ENCODE results near the gene INO80C.

The INO80C gene, protein sequence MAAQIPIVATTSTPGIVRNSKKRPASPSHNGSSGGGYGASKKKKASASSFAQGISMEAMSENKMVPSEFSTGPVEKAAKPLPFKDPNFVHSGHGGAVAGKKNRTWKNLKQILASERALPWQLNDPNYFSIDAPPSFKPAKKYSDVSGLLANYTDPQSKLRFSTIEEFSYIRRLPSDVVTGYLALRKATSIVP

DNA sequence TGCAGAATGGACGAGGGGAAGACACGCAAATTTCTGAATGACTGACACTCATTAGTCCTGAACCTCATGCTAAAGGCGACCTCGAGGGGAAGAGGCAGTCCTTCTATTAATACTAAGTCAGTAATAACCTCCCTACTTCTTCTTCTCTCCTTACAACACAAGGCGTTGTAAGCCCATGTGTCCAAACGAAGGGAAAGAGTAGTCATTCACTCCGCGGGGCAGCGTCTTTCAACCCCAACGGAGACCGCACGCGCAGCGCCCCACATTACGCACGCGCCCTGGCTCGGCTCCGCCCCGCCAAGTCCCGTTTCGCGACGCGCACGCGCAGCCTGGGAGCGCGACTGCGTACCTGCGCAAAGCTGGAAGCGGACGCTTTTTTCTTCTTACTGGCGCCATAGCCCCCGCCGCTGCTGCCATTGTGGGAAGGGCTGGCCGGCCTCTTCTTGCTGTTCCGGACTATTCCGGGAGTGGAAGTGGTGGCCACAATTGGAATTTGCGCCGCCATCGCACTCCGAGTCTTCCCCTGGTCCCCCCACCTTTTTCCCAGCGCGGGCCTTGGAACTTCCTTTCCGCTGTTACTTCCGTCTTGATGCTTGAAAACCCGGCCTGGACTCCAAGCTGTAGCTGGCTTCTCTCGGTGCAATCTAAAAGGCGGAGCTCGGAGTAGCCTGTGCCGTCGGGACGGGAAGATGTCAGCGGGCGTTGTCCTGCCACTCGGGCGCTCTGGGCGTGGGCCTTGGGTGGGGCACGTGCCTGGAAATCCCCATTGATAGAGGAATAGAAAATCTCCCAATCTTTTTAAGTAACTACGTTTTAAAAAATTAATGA, at the start of gene INO80C:
TSS of gene INO80C (minus strand) at position 591 of the 828 bp plus-strand sequence. CDS start at position 505, 86 bp downstream.
- no peaks in the 10 kb centered on the region for H4K20me1 ChIP-seq (ENCODE audit: insufficient read depth, low read length)
- H3K4me3 ChIP-seq (ENCODE audit: low read depth in 1 of 2, low read length in 2 of 2): peak within 1 kb of the TSS; percentile 24 to 63; a peak in 3 of 4 replicates
- peaks cover 26% of the 10 kb centered on the region for H3K4me1 ChIP-seq (ENCODE audit: insufficient read depth, low read length)
- peak within 1 kb of the TSS; percentile 65 for H3K4me2 ChIP-seq (ENCODE audit: insufficient read depth, low read length)
- TF ChIP-seq CTCF (IDR thresholded peaks at IDR 0.05; ENCODE audit: borderline replicate concordance, extremely low read depth, low read length, poor library complexity, severe bottlenecking) (no peak), EZH2 (IDR thresholded peaks at IDR 0.05; ENCODE audit: borderline replicate concordance, low read depth, low read length, severe bottlenecking) (no peak)
- peak; percentile 91 for DNase-seq
- peak within 1 kb of the TSS; percentile 69 for H3K9ac ChIP-seq (ENCODE audit: low read depth, low read length)
- H3K36me3 ChIP-seq (ENCODE audit: insufficient read depth, low read length): no peaks in the 10 kb centered on the region
- peak within 1 kb of the TSS; percentile 82 for H2AFZ ChIP-seq (ENCODE audit: low read depth, low read length)
- H3K27ac ChIP-seq (ENCODE audit: low read length): peak within 1 kb of the TSS; percentile 95
- no peaks in the 10 kb centered on the region for H3K9me3 ChIP-seq (ENCODE audit: insufficient read depth, low read length, severe bottlenecking)
- peak; percentile 94 for ATAC-seq (ENCODE audit: insufficient read depth, low read depth)
- no peaks in the 10 kb centered on the region for H3K27me3 ChIP-seq (ENCODE audit: insufficient read depth, low read length, poor library complexity)
- H3K79me2 ChIP-seq (ENCODE audit: insufficient read depth, low read length): peaks cover 10% of the 10 kb centered on the region

GRCh38 chr18:35547008-35547605, 49.3 kb upstream of the INO80C start:
- Histone ChIP-seq H4K20me1 (ENCODE audit: insufficient read depth, low read length) (no peaks in the 10 kb centered on the region), H3K27me3 (ENCODE audit: insufficient read depth, low read length, poor library complexity) (peaks cover 3% of the 10 kb centered on the region), H3K27ac (ENCODE audit: low read length) (no peak overlapping the region), H3K79me2 (ENCODE audit: insufficient read depth, low read length) (no peaks in the 10 kb centered on the region), H3K36me3 (ENCODE audit: insufficient read depth, low read length) (no peaks in the 10 kb centered on the region), H3K9me3 (ENCODE audit: insufficient read depth, low read length, severe bottlenecking) (no peaks in the 10 kb centered on the region), H2AFZ (ENCODE audit: low read depth, low read length) (no peak overlapping the region), H3K4me2 (ENCODE audit: insufficient read depth, low read length) (no peak overlapping the region), H3K9ac (ENCODE audit: low read depth, low read length) (no peak overlapping the region), H3K4me3 (ENCODE audit: low read depth in 1 of 2, low read length in 2 of 2) (no peak overlapping the region), H3K4me1 (ENCODE audit: insufficient read depth, low read length) (no peaks in the 10 kb centered on the region)
- ATAC-seq (ENCODE audit: insufficient read depth, low read depth): no peak
- TF ChIP-seq EZH2 (IDR thresholded peaks at IDR 0.05; ENCODE audit: borderline replicate concordance, low read depth, low read length, severe bottlenecking): no peak
- no peak for TF ChIP-seq CTCF (IDR thresholded peaks at IDR 0.05; ENCODE audit: borderline replicate concordance, extremely low read depth, low read length, poor library complexity, severe bottlenecking)
- no peak for DNase-seq

- ATAC-seq (ENCODE audit: insufficient read depth, low read depth): no peak
- TF ChIP-seq CTCF (IDR thresholded peaks at IDR 0.05; ENCODE audit: borderline replicate concordance, extremely low read depth, low read length, poor library complexity, severe bottlenecking) (no peak), EZH2 (IDR thresholded peaks at IDR 0.05; ENCODE audit: borderline replicate concordance, low read depth, low read length, severe bottlenecking) (no peak)
- no peak for DNase-seq
Measured at GRCh38 chr18:35542356-35542755, 44.6 kb upstream of the INO80C start.

More at GRCh38 chr18:35542356-35542755, 44.6 kb upstream of the INO80C start:
- Histone ChIP-seq H3K36me3 (ENCODE audit: insufficient read depth, low read length) (no peaks in the 10 kb centered on the region), H3K27me3 (ENCODE audit: insufficient read depth, low read length, poor library complexity) (peaks cover 4% of the 10 kb centered on the region), H3K9ac (ENCODE audit: low read depth, low read length) (no peak overlapping the region), H3K27ac (ENCODE audit: low read length) (no peak overlapping the region), H3K79me2 (ENCODE audit: insufficient read depth, low read length) (no peaks in the 10 kb centered on the region), H3K9me3 (ENCODE audit: insufficient read depth, low read length, severe bottlenecking) (no peaks in the 10 kb centered on the region), H3K4me3 (ENCODE audit: low read depth in 1 of 2, low read length in 2 of 2) (no peak overlapping the region), H3K4me1 (ENCODE audit: insufficient read depth, low read length) (no peaks in the 10 kb centered on the region), H4K20me1 (ENCODE audit: insufficient read depth, low read length) (no peaks in the 10 kb centered on the region), H2AFZ (ENCODE audit: low read depth, low read length) (no peak overlapping the region), H3K4me2 (ENCODE audit: insufficient read depth, low read length) (no peak overlapping the region)

All from DND-41 (cell line).